HCT116 (cell line): ENCODE data around the gene JCAD. TPM values are rescaled to one million over a fixed set of nuclear protein-coding genes. Genes with fewer than 3 reads are reported as not detected.

Experiments
- ATAC-seq: fragments of 200-7000 bp; cut with Tn5 transposase; 2 replicates; pipeline ENCODE4 v1.9.1; 2020; ENCODE audit warnings: mild to moderate bottlenecking, moderate library complexity
- BruUV-seq: library from RNA; stranded (reverse); fragments of 400-500 nt; replicated peaks from 2 replicates; lab custom pipeline; 2021; lab: Mats Ljungman, UMichigan
- CTCF ChIA-PET: fragments of 300-600 bp; sonication (Branson Sonifier 250); formaldehyde crosslinking; loops from one replicate; lab custom pipeline; 2021; ENCODE audit warnings: antibody characterized with exemption; lab: Charles Lee
- POLR2A ChIA-PET: fragments of 300-600, 350-600 bp; sonication (Branson Sonifier 250); formaldehyde crosslinking; loops from one replicate; lab custom pipeline; 2021; ENCODE audit warnings: antibody characterized with exemption; lab: Charles Lee
- RAD21 ChIA-PET, 2 experiments: fragments of 300-600 bp; sonication (Branson Sonifier 250); formaldehyde crosslinking; loops; one replicate each; lab custom pipeline; 2023; ENCODE audit warnings: low total read pairs in 2 of 2; ENCODE audit not compliant: uncharacterized antibody in 2 of 2, unreplicated experiment in 2 of 2, low non-redundant PET in 1 of 2; lab: Charles Lee
- DNase-seq: peaks from one replicate; pipeline ENCODE4 v3.0.0-alpha.2; 2010; ENCODE audit warnings: low read depth, low spot score
- H2AFZ ChIP-seq: fragments of 200-600 bp; shearing (Covaris generic), sonication (generic); 2 replicates; pipeline ENCODE4 v1.6.1; 2017; ENCODE audit warnings: low read depth, mixed run types, mixed read lengths, antibody characterized with exemption, low read length; ENCODE audit not compliant: poor library complexity, severe bottlenecking
- H3K27ac ChIP-seq: 2 replicates; pipeline ENCODE4 v1.5.1; 2012; ENCODE audit warnings: low read depth, low read length
- H3K27me3 ChIP-seq: fragments of 200-600 bp; sonication (generic); 2 replicates; pipeline ENCODE4 v1.6.1; 2016; ENCODE audit warnings: mixed run types, low read length, mixed read lengths; ENCODE audit not compliant: insufficient read depth
- H3K36me3 ChIP-seq, 2 experiments: fragments of 200-500 bp in 1 of 2; fragments of 200-600 bp in 1 of 2; sonication (Bioruptor generic) in 1 of 2; sonication (generic) in 1 of 2; 2 replicates each; pipeline versions ENCODE4 v1.5.1 to v1.6.1; 2014 to 2016; ENCODE audit warnings: low read length in 2 of 2, inconsistent platforms in 1 of 2, mixed read lengths in 1 of 2, mixed run types in 1 of 2; ENCODE audit not compliant: insufficient read depth in 2 of 2, control insufficient read depth in 1 of 2
- H3K4me1 ChIP-seq, 2 experiments: fragments of 200-600 bp in 1 of 2; sonication (generic) in 1 of 2; 2 replicates each; pipeline versions ENCODE4 v1.5.1 to v1.6.1; 2012 to 2017; ENCODE audit warnings: low read length in 2 of 2, inconsistent platforms in 1 of 2, mild to moderate bottlenecking in 1 of 2, mixed read lengths in 1 of 2, mixed run types in 1 of 2, moderate library complexity in 1 of 2; ENCODE audit not compliant: insufficient read depth in 2 of 2, control insufficient read depth in 1 of 2
- H3K4me2 ChIP-seq: fragments of 200-600 bp; sonication (generic); 2 replicates; pipeline ENCODE4 v1.6.1; 2017; ENCODE audit warnings: mixed run types, low read length, mixed read lengths
- H3K4me3 ChIP-seq, 2 experiments: fragments of 200-600 bp in 1 of 2; sonication (generic) in 1 of 2; replicated peaks in 1 of 2; 2 replicates each; pipeline ENCODE4 v1.5.1; 2011 to 2016; ENCODE audit warnings: low read length in 2 of 2, control low read depth in 1 of 2, low read depth in 1 of 2, mild to moderate bottlenecking in 1 of 2, mixed read lengths in 1 of 2, mixed run types in 1 of 2
- H3K79me2 ChIP-seq: fragments of 200-600 bp; sonication (generic); 2 replicates; pipeline ENCODE4 v1.6.1; 2017; ENCODE audit warnings: mild to moderate bottlenecking, mixed run types, low read length, moderate library complexity, mixed read lengths; ENCODE audit not compliant: insufficient read depth
- H3K9ac ChIP-seq: fragments of 200-600 bp; sonication (generic); 2 replicates; pipeline ENCODE4 v1.6.1; 2016; ENCODE audit warnings: low read length, mixed read lengths
- H3K9me2 ChIP-seq: fragments of 200-600 bp; sonication (generic), shearing (Covaris generic); 2 replicates; pipeline ENCODE4 v1.6.1; 2017; ENCODE audit warnings: mixed run types, mild to moderate bottlenecking, moderate library complexity; ENCODE audit not compliant: insufficient read depth
- H3K9me3 ChIP-seq, 2 experiments: fragments of 200-500 bp in 1 of 2; fragments of 200-600 bp in 1 of 2; sonication (Bioruptor generic) in 1 of 2; sonication (generic) in 1 of 2; 2 replicates each; pipeline ENCODE4 v1.6.1; 2014 to 2017; ENCODE audit warnings: low read length in 2 of 2, mixed read lengths in 2 of 2, inconsistent platforms in 1 of 2, low read depth in 1 of 2, mild to moderate bottlenecking in 1 of 2, mixed run types in 1 of 2, moderate library complexity in 1 of 2; ENCODE audit not compliant: control insufficient read depth in 1 of 2, insufficient read depth in 1 of 2
- H4K20me1 ChIP-seq: fragments of 200-600 bp; sonication (generic), shearing (Covaris generic); 2 replicates; pipeline ENCODE4 v1.6.1; 2017; ENCODE audit warnings: mixed run types, mild to moderate bottlenecking, moderate library complexity; ENCODE audit not compliant: insufficient read depth
- EGR1 ChIP-seq: IDR thresholded peaks from 2 replicates; pipeline ENCODE4 v1.6.1; 2012; ENCODE audit warnings: low read depth
- ELF1 ChIP-seq: IDR thresholded peaks from 2 replicates; pipeline ENCODE4 v1.6.1; 2012; ENCODE audit warnings: low read depth, borderline replicate concordance
- EZH2 ChIP-seq: fragments of 200-600 bp; sonication (generic); IDR thresholded peaks from 2 replicates; pipeline ENCODE4 v1.6.1; 2017; ENCODE audit warnings: antibody characterized with exemption, mixed run types
- EZH2phosphoT487 ChIP-seq: fragments of 200-600 bp; IDR thresholded peaks from 2 replicates; pipeline ENCODE4 v1.6.1; 2018; ENCODE audit warnings: antibody characterized with exemption, borderline replicate concordance
- FOSL1 ChIP-seq: IDR thresholded peaks from 2 replicates; pipeline ENCODE4 v1.6.1; 2012; ENCODE audit warnings: low read depth
- JUND ChIP-seq: IDR thresholded peaks from 2 replicates; pipeline ENCODE4 v1.6.1; 2012
- POLR2A ChIP-seq: IDR thresholded peaks from 2 replicates; pipeline ENCODE4 v1.7.0; 2011; ENCODE audit warnings: borderline replicate concordance; ENCODE audit not compliant: insufficient read depth, insufficient read length; ENCODE audit errors: extremely low read depth
- POLR2AphosphoS5 ChIP-seq: IDR thresholded peaks from 2 replicates; pipeline ENCODE4 v1.6.1; 2011; ENCODE audit warnings: mild to moderate bottlenecking, low read depth, low read length, moderate library complexity
- RAD21 ChIP-seq: IDR thresholded peaks from 2 replicates; pipeline ENCODE4 v1.6.1; 2012; ENCODE audit warnings: low read depth, mild to moderate bottlenecking
- SP1 ChIP-seq: IDR thresholded peaks from 2 replicates; pipeline ENCODE4 v1.6.1; 2012; ENCODE audit warnings: low read depth
- SRF ChIP-seq: IDR thresholded peaks from 2 replicates; pipeline ENCODE4 v1.6.1; 2012; ENCODE audit warnings: low read depth
- TCF7L2 ChIP-seq: IDR thresholded peaks from 2 replicates; pipeline ENCODE4 v1.7.0; 2011; ENCODE audit warnings: borderline replicate concordance, inconsistent platforms; ENCODE audit not compliant: insufficient read depth, insufficient read length; ENCODE audit errors: extremely low read depth
- YY1 ChIP-seq: IDR thresholded peaks from 2 replicates; pipeline ENCODE4 v1.6.1; 2011; ENCODE audit warnings: low read length, low read depth, moderate library complexity, mild to moderate bottlenecking; ENCODE audit not compliant: insufficient replicate concordance; ENCODE audit errors: extremely low read depth
- ZFX ChIP-seq: fragments of 450-650 bp; IDR thresholded peaks from 2 replicates; pipeline ENCODE4 v1.6.1; 2017
- ZNF274 ChIP-seq: fragments of 200-500 bp; sonication (Bioruptor generic); IDR thresholded peaks from 2 replicates; pipeline ENCODE4 v1.6.1; 2014; ENCODE audit warnings: mild to moderate bottlenecking, low read depth, low read length, inconsistent platforms
- intact Hi-C: fragments of 100-400 bp; cut with micrococcal nuclease; formaldehyde crosslinking; loops from 2 replicates; pipeline ENCODE4 v1.10.0; 2022
- total RNA-seq: library from RNA; stranded (reverse); gene quantifications from one replicate; pipeline ENCODE4 v1.2.1, GENCODE V29; 2021; ENCODE audit not compliant: unreplicated experiment

Gene JCAD
- total RNA-seq, 1 experiment from 2014 or later, result 17.5 TPM

DNA sequence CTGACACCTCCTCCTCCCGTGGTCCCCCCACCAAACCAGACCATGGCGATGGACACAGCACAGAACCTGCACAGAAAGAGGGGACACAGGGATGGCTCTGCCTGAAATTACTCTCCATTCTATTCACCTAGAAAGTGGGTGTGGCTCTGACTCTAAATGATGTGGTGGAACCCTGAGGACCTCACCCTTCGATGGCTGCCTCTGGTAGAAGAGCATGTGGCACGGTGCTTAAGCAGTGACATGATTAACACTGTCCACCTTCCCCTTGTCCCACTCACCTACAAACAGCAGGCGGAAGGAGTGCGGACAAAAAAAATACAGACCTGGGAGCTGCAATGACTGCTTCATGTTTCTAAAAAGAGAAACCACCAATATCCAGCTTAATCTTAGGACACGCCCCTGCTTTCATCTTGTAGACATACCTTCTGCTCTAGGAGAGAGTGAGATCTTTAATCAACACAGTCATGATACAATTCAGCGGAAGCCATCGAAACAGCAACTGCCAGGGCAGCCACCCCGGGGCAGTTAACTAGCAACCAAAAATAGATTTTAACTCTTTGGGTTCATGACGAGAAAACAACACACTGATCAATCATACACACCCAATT lies 11.4 kb downstream of the JCAD start:
- Histone ChIP-seq H3K36me3 (peaks cover 0 to 10% of the 10 kb centered on the region in 2 experiments; a peak in 2 of 4 replicates), H3K9ac (no peak overlapping the region), H3K9me3 (no peaks in the 10 kb centered on the region), H3K27me3 (no peaks in the 10 kb centered on the region), H3K4me3 (no peak overlapping the region), H3K9me2 (no peaks in the 10 kb centered on the region), H3K27ac (no peak overlapping the region), H4K20me1 (no peaks in the 10 kb centered on the region), H3K4me2 (no peak overlapping the region), H3K79me2 (peaks cover 6% of the 10 kb centered on the region), H3K4me1 (peaks cover 0 to 12% of the 10 kb centered on the region in 2 experiments; a peak in 2 of 4 replicates), H2AFZ (no peak overlapping the region)
- ChIA-PET CTCF (no interaction called here), RAD21 (no interaction called here), POLR2A (no interaction called here)
- TF ChIP-seq RAD21 (no peak), YY1 (no peak), POLR2AphosphoS5 (no peak), EZH2phosphoT487 (no peak), EGR1 (no peak), EZH2 (no peak), ELF1 (no peak), FOSL1 (no peak), POLR2A (no peak), SRF (no peak), TCF7L2 (no peak), JUND (no peak), ZNF274 (no peak), SP1 (no peak), ZFX (no peak)
- no peak for ATAC-seq
- intact Hi-C loops, result no loop called here
- BruUV-seq, result no TSS peak
- DNase-seq, result no peak
